LoVo (cell line): ENCODE data around the gene PRELP.

ENCODE experiments used
- DNase-seq: peaks from one replicate; pipeline ENCODE4 v3.0.0-alpha.2; 2016; ENCODE audit warnings: low spot score

PRELP gene

DNA sequence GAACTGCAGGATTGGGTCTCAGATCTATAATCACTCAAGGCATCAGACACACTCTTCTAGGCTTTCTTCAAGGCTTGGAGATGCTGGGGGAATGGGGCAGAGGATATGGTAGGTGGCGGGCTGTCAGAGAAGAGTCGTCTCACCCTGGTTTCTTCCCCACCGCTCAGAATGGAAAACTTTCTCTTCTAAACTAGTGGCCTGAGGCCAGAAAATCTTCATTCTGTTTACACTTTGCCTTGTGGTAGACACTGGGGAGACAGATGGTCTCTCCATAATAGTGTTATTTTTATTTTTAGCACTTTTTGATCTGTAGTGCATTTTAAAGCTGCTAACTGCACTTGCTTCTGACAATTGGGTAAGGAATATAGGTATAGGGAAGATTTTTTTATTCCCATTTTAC is 2.6 kb downstream of the PRELP start:
- no peak for DNase-seq

DNA sequence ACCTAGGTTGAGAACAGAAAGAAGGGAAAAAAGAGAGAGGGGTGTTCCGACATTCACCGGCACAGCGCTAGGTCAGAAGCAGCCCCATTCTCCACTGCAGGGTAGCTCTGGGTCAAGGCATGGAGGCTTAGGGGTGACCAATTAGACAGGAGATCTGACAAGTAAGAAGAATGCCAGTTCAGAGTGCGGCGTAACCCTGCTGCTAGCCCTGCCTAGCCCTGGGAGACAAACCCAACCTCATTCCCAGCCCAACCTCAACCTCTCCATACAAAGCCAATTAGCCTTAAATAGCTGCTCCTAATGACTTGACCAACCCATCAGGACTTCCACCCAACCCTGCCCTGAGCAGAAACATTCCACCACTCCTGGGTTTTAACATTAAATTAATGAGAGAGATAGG is 3.4 kb downstream of the PRELP start:
- no peak for DNase-seq

GRCh38 chr1:203479646-203480045 is 4.0 kb downstream of the PRELP start:
- no peak for DNase-seq

DNA sequence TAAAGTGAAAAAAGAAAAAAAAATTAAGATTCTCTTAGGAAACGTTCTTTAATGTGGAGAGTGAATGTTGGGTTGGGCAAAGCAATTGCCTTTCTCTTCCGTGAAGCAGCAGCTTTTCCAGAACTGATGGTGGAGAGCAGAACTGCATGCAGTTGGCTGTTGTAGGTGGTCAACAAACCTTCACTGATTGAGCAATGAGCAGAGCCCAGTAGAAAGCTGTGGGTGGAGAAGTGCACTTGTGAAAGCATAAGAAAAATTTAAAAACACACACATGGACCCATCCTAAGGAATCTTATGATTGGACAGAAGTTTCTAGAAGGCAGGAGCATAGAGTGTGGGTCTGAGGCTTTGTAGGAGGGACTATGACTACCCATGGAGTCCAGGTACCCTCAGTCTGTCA is 4.5 kb downstream of the PRELP start:
- no peak for DNase-seq

DNA sequence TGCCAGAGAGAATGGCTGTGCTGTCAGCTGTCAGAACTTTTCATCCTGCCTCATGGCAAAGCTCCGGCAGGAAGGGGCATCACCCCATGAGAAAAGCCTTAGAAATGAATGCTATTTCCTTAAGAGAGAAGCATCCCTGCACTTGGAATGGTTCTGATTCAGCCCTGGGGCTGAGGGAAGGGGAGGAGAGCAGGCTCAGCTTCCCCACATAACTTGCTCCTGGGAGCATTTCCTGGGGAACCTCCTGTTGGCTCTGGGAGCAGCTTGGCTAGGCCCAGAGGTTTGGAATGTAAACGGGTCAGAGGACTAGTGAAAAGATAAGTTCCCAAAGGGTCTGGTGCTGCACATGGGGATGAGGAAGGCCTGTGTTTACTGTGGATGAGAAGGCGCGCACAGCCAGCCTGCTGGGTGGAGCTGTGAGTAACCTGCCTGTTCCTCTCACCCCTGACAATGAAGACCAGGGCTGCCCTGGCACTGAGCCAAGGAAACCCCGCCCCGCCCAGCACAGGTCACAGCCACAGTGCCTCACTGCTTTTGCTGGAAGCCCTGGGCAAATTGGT is 5.0 kb downstream of the PRELP start:
- DNase-seq: peak; percentile 79

- DNase-seq: no peak
Measured at GRCh38 chr1:203481196-203481595, 5.6 kb downstream of the PRELP start.

GRCh38 chr1:203486618-203487370 is 11.2 kb downstream of the PRELP start:
- DNase-seq: no peak

DNA sequence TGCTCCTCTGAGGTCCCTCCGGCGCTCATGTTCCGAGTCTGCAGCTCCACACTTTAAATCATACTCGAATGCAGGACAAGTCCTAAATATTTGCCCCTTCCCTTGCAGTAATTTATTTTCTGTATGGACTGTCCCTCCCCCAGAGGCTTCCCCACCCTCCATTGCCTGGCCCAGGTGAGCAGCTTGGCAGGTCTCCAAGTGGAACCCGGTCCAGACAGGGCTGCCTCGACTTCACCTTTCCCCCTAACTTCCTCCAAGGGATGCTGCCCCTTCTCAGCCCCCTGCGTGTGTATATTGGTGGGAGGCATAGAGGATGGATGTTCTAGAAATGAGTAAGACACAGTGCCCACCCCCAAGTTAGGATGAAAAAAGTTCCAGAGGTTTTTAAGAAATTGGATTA is 12.9 kb downstream of the PRELP start:
- no peak for DNase-seq

GRCh38 chr1:203490607-203491006 is 15.0 kb downstream of the PRELP start:
- DNase-seq: no peak

- DNase-seq: no peak
Measured at GRCh38 chr1:203491664-203492063, 16.1 kb downstream of the PRELP start.

DNA sequence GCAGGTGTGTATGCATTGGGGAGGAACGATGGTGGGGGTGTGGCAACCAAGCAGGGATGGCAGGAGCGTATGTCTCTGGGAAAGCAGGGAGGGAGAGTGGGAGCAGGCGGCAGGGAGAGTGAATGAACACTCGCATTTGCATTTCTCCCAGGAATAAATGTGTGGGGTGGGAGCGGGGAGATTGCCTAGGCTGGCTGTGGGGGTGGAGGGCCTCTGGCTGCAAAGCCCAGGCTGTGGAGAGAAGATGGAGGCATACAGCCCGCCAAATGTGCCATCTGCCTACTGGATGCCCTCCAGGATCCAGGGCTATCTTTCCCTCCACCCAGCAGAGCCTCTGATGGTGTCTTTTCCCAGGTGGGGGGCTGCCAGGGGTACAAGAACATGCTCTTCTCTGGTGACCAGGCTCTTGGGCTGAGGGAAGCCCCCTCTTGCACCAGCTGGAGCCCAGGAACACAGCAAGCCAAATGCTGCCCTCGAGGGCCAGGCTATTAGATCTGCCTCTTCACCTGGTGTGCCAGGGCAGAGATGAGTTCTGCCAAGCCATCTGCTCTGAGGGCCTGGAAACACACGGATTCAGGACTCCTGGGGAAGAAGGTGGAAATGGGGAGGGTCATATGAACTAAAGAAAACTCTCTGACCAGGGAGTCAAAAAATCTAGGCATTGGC is 16.6 kb downstream of the PRELP start:
- no peak for DNase-seq

- no peak for DNase-seq
Measured at GRCh38 chr1:203492748-203493130, 17.1 kb downstream of the PRELP start.

GRCh38 chr1:203493901-203494300 is 18.3 kb downstream of the PRELP start, which contains the start of gene OPTC:
OPTC (plus strand) TSS chr1:203494153; CDS start chr1:203496006, 1,853 bp downstream.
- DNase-seq: no peak

DNA sequence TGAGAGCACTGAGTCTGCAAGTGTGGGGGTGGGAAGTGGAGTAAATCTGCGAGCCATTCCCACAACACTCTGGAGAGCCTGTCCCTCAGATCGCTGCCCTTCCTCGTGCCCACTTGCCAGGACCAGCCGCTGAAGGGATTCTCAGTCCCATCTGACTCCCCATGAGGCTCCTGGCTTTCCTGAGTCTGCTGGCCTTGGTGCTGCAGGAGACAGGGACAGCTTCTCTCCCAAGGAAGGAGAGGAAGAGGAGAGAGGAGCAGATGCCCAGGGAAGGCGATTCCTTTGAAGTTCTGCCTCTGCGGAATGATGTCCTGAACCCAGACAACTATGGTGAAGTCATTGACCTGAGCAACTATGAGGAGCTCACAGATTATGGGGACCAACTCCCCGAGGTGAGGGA is 20.2 kb downstream of the PRELP start:
- no peak for DNase-seq

GRCh38 chr1:203497269-203497777 is 21.7 kb downstream of the PRELP start:
- no peak for DNase-seq

- no peak for DNase-seq
Measured at GRCh38 chr1:203499643-203500278, 24.2 kb downstream of the PRELP start.

DNA sequence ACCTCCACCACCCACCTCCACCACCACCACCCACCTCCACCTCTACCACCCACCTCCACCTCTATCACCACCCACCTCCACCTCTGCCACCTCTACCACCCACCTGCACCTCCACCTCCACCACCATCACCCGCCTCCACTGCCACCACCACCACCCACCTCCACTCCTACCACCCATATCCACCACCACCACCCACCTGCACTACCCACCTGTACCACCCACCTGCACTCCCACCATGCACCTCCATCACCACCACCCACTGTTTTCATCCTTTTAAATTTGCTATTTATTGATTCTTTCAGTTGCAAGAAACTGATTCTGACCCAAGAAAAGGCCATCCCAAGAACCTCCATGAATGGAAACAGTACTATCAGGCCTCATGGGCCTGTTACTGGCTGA is 24.7 kb downstream of the PRELP start:
- DNase-seq: no peak

GRCh38 chr1:203503836-203504235 is 28.2 kb downstream of the PRELP start:
- no peak for DNase-seq

DNA sequence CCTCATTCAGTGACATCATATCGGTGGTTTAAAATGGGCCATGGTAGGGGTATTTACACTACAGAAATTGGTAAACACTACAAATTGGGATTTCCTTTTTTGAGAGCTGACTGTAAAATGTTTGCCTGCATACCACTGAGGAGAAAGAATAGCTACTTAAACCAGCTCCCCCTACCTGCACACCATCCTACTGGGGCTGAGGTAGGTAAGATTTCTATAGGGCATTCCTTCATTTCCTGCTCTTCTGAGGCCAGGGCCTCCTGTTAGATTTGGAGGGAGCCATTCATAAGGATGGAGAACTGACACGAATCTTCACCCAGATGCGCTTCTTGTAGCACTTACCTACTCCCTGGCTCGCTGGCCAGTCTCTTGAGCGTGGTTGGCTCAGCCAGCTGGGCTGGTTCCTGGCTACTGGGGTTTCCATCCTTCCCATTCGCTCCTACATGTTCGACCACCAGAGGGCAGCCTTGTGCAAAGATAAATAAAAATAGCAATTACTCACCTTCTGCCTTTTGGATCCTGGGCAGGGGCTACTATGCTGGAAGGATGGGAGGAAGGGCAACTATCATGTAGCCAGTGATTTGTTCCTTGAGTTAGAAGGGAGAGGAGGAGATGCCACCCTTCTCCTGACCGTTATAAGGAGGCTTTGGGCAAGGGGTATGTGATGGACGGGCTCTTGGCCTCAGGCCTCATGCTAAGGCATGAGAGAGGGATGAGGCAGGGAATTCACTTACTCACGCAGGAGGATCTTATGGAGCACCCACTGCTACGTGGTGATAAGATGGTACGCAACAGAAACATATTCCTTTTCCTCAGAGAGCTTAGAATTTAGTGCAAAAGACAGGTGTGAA is 29.0 kb downstream of the PRELP start:
- DNase-seq: peak; percentile 69

DNA sequence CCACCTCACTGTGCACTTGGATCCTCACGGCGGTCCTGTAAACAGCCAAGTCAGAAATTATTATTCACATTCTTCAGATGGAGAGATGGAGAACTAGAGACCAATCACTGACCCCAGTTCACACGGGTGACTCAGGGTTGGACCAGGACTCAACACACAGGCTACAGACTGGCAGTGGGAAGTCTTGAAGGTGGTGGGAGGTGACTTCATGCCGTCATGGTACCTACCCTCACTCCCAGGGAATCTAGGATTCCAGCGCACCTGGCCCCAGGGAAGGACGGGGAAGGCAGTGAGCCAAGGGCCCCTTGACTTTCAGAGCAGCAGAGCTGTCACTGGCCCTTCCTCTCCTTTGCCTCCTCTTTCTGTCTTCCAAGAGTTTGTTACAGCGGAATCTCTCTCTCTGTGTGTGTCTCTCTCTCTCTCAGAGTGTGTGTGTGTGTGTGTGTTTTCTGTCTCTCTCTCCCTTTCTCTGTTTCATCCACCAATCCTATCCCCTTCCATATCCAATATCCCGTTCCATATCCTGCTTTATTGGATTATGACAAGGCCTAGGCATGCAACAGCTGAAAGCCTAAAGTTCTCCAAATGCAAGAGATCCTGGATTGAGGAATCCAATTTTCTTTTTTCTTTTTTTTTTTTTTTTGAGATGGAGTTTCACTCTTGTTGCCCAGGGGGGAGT is 30.1 kb downstream of the PRELP start:
- DNase-seq: no peak
